Measurements from ENCODE around the gene TENT5C.

DNA sequence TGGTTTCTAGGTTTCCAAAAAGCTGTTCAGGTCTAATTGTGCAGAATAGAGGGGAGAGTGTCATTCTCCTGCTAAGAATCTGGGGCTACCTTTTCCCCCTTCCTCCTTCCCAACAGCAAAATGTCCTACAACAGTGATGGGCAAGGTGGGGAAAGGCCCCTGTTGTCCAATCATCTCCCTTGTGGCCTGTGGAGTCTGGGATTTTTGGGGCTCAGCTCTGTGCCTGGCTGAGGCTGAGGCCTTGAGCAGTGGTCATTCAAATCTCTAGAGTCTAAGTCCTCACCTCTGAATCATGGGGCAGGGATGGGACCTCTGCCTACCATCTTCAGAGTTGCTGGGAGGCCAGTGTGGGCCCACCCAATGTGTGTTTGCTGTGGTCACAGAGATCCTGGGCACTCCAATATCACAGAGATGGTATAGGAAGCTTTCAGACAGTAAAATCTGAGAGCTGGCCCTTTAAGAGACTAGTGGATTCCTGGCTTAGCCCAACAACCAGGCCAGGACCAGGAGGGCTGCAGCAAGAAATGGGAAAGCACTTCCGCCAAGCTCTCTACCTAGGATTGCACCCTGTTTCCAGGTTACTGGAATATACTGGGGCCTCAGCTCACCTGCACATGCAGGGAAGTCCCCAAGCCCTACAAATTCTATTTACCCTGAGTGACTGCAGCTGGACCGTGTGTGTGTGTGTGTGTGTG, 28.5 kb upstream of the TENT5C start:
- TF ChIP-seq CTCF (IDR thresholded peaks at IDR 0.05; ENCODE audit: low read depth, low read length, poor library complexity, severe bottlenecking) (no peak), EZH2phosphoT487 (IDR thresholded peaks at IDR 0.05; ENCODE audit: borderline replicate concordance, low read length) (no peak)

All from DOHH2 (cell line).